Measurements from ENCODE around the gene AP3B1.
"Not testable (repeated sequence)": the region's sequence is repeated elsewhere in the genome, so short reads cannot be mapped to it uniquely, and the experiment has no call there.

AP3B1 gene

DNA sequence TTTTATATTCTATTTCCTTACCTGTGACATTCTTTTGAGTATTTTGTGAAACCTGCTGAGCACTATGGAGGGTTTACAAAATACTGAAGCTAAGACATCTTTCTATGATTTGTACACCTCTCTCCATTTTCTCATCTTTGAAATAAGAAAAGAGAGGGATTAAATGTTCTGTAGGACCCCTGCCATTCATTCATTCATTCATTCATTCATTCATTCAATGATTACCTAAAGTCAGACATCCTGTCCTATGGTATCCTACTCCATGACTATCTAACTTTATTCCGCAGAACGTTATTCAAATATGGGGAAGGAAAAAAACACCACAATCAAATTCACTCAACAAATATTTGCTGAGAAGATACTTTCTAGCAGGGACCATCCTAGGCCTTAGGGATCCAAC is 51.4 kb downstream of the AP3B1 start:
- no peak for DNase-seq

DNA sequence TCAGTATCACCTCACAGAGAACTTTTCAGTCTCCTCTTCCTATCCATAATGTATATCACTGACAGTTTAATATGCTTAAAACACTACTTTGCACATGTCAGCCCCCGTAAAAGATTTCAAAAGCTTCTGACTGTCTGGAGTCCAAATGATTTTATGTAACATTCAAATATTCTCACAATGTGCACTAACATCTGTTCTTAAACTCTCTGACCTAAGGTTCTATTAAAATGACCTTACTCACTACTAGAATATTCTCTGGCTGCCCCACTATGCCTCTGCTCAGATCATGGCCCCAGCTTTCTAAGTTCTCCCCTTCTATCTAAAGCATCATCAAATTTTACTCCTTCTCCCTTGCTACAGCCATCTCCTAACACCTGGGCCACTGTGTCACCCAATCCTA is 52.5 kb downstream of the AP3B1 start:
- no peak for DNase-seq

DNA sequence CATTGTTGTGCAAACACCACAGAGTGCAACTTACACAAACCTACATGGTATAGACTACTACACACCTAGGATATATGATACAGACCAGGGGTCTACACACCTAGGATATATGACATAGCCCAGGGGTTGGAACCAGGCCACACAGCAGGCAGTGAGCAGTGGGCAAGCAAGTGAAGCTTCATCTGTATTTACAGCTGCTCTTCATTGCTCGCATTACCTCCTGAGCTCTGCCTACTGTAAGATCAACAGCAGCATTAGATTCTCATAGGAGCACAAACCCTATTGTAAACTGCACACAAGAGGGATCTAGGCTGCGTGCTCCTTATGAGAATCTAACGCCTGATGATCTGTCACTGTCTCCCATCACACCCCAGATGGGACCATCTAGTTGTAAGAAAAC is 56.6 kb downstream of the AP3B1 start:
- DNase-seq, result no peak

GRCh38 chr5:78236046-78236445 is 58.5 kb downstream of the AP3B1 start:
- peak in 1 of 2 experiments; percentile 5 for DNase-seq

- peak in 1 of 2 experiments; percentile 56 for DNase-seq
Measured at GRCh38 chr5:78235289-78235688, 59.2 kb downstream of the AP3B1 start.

GRCh38 chr5:78234804-78235203 is 59.7 kb downstream of the AP3B1 start:
- DNase-seq, result no peak

GRCh38 chr5:78232163-78232562 is 62.3 kb downstream of the AP3B1 start:
- no peak for DNase-seq

GRCh38 chr5:78224358-78224757 is 70.1 kb downstream of the AP3B1 start:
- DNase-seq, result no peak

DNA sequence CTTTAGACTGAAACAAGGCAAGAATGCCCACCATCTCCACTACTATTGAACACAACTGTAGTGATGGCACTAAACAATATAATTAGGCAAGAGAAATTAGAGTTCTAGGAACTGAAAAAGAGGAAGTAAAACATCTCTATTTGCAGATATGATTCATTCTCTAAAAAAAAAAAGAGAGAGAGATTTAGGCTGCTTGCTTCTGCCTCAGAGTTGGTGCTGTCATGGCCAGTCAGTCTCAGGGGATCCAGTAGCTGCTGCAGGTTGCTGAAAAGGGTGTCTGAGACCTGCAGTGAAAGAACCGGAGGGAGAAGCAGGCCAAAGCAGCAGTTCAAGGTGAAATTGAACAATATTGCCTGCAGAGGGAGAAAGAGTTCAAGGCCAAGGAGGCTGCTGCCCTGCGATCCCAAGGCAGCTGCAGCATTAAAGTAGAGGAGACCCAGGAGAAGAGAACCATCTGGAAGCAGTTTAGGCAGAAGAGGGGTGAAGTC is 72.5 kb downstream of the AP3B1 start:
- no peak for DNase-seq

DNA sequence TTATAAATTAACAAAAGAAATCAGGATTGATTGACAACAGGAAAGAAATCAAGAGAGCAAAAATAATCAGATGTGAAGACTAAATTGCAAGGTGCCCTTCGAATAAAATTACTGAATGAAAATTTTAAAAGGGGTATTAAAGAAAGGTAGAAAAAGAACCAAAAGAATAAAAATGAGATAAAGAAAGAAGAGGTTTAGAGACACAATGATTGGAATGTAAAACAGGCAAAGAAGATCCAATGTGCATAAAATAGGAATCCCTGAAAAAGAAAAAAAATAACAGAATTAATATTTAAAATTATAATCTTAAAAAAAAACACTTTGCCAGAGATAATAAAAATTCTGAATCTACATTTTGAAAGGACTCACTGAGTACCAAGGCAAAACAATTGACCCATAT is 73.0 kb downstream of the AP3B1 start:
- DNase-seq, result no peak

- DNase-seq, result no peak
Measured at GRCh38 chr5:78215972-78216371, 78.5 kb downstream of the AP3B1 start.

GRCh38 chr5:78215565-78215964 is 78.9 kb downstream of the AP3B1 start:
- no peak for DNase-seq

DNA sequence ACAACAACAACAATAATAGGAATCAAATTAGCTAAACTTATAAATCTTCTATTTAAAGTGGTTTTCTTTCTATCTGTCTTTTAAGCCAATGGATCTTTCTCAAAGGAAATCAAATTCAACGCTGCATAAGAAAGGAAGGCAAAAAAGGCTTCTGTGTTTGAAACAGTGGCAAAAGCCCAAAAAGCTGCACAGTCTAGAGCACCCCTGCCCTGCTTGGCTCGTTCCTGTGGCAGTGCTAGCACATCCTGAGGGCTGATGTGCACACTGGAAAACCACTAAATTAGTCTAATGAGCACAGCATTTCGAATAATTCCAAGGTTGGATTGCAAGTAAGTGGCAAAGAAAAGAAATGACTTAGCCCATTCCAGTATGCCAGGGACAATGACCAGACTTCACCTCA is 80.7 kb downstream of the AP3B1 start:
- DNase-seq, result no peak

GRCh38 chr5:78211052-78211451 is 83.4 kb downstream of the AP3B1 start:
- DNase-seq, result no peak

GRCh38 chr5:78204241-78204640 is 90.3 kb downstream of the AP3B1 start:
- DNase-seq, result no peak

- no peak for DNase-seq
Measured at GRCh38 chr5:78203815-78204214, 90.7 kb downstream of the AP3B1 start.

- DNase-seq, result no peak
Measured at GRCh38 chr5:78190402-78190801, 104.1 kb downstream of the AP3B1 start.

GRCh38 chr5:78188681-78189080 is 105.8 kb downstream of the AP3B1 start:
- not testable (repeated sequence) for DNase-seq

DNA sequence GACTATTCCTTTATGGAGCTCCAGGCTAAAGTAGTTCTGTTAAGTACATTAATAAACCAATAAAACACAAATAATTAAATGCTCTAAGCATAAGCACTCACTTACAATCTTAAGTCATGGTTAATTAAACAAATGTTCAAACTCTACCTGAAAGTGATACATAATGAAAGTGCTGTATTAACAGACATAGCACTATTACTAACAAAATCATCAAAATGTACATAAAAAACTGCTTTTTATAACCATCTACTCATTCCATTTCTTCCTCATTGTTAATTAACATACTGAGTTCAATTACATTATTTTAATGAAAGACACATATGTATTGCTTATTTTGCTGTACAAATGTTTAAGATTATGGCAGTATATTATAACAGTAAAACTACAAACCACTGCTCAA is 107.3 kb downstream of the AP3B1 start:
- DNase-seq, result no peak

DNA sequence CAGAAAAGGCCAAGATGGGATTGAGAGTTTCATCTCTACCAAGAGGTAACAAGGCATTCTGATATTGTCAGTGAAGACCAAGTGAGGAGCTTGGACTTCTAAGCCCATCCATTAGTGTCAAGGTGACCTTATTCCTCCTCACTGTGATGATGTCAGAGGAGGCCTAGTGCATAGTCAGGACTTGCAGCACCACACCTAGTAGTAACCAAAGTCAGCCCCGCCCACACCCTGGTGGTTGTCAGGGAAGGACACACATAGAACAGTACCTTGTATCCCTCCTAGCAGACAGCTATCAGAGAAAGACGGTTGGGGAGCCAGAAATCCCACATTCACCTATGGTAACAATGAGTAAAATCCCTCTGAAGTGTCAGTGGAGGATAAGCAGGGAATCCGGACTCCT is 111.7 kb downstream of the AP3B1 start:
- DNase-seq, result no peak

DNA sequence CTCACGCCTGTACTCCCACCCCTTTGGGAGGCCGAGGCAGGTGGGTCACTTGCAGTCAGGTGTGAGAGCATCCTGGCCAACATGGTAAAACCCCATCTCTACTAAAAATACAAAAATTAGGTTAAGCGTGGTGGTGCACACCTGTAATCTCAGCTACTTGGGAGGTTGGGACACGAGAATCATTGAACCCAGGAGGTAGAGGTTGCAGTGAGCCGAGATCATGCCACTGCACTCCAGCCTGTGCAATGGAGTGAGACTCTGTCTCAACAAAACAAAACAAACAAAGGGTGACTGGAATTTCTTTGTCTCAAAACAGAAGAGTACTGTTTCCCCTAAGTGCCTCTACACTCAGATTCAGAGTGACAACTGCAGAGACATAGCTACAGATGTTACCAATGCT is 116.1 kb downstream of the AP3B1 start:
- no peak for DNase-seq

DNA sequence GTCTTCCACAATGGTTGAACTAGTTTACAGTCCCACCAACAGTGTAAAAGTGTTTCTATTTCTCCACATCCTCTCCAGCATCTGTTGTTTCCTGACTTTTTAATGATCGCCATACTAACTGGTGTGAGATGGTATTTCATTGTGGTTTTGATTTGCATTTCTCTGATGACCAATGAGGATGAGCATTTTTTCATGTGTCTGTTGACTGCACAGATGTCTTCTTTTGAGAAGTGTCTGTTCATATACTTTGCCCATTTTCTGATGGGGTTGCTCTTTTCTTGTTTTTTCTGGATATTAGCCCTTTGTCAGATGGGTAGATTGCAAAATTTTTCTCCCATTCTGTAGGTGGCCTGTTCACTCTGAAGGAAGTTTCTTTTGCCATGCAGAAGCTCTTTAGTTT is 124.2 kb downstream of the AP3B1 start:
- not testable (repeated sequence) for DNase-seq

DNA sequence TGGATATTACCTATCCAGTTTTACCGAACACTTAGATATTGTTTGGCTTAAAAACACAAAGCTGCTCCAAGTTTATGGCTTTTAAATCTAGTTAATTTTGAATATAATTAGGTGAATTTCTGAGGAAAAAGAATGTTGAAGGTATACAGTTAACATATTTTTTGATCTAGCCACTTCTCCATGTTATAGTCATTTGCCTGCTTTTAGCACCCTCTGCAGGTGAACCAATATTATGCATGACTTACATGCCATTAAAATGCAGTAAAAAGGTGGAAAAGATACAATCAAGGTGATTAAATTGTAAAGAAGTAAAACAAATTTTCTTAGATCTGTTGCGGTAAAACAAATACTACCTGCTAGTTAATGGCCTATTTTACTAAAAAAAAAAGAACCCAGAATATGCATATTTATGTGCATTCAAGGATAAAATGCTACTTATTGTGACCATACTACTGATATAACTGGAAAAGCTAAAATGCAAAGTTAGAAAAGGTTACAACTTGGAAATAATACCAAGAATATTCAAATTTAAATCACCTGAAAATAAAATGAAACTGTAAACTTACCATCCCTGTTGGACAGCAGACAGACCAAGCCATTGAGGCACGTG is 132.1 kb downstream of the AP3B1 start:
- DNase-seq, result peak; percentile 33 to 64

DNA sequence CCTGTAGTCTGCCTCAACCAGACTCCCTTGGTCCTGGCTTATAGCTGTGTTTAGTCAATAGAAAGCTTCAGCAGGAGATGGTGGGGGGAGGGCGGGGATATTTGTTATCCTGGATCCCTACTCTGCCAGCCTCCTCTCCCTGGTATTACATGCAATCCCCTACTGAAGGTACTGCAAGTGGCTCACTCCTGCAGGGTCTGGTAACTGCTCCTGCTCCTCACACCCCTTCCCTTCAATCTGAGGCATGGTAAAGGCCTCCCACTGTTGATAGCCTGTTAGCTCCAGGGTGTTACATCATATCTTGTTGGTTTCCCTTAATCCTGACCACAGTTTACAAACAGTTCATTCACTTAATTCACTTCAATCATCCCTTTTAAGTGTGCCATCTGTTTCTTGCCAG is 137.5 kb downstream of the AP3B1 start:
- DNase-seq, result peak in 1 of 2 experiments; percentile 36

DNA sequence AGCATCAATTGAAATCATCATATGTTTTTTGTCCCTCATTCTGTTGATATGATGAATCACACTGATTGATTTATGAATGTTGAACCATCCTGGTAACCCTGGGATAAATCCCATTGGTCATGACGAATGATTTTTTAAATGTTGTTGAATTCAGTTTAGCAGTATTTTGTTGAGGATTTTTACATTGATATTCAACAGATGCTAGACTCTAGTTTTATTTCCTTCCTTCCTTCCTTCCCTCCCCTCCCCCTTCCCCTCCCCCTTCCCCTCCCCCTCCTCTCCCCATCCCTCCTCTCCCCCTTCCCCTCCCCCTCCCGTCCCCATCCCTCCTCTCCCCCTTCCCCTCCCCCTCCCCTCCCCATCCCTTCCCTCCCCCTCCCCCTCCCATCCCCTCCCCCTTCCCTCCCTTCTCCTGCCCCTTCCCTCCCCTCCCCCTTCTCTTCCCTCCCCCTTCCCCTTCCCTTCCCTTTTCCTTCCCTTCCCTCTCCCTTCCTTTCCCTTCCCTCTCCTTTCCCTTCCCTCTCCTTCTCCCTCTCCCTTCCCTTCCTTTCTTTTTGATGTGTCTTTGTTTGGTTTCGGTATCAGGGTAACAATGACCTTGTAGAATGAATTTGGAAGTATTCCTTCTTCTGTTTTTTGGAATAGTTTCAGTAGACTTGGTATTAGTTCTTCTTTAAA is 142.8 kb downstream of the AP3B1 start:
- DNase-seq, result no peak

All from NCI-H2081 (cell line).